Keratinocyte (primary cell): Measurements from ENCODE around the gene CPT2. TPM values are rescaled to one million over a fixed set of nuclear protein-coding genes. Genes with fewer than 3 reads are reported as not detected.

ENCODE experiments used
- DNase-seq: peaks from one replicate; pipeline ENCODE4 v3.0.0-alpha.2; 2011; ENCODE audit warnings: low read depth, missing footprints, low spot score
- FAIRE-seq: peaks from 2 replicates; lab custom pipeline; 2011; peaks lifted over from hg19 to GRCh38; lab: Jason Lieb, UNC
- H2AFZ ChIP-seq: 2 replicates; pipeline ENCODE4 v1.6.0; 2012; ENCODE audit warnings: low read length, control low read depth, inconsistent platforms; ENCODE audit not compliant: control insufficient read depth
- H3K27ac ChIP-seq: 2 replicates; pipeline ENCODE4 v1.5.1; 2011; ENCODE audit warnings: low read length; ENCODE audit not compliant: control insufficient read depth, insufficient read depth
- H3K27me3 ChIP-seq: 3 replicates; pipeline ENCODE4 v1.6.0; 2011; ENCODE audit warnings: low read length; ENCODE audit not compliant: control insufficient read depth, insufficient read depth; ENCODE audit errors: extremely low read depth
- H3K36me3 ChIP-seq, 2 experiments: 2 replicates in 1 of 2; 3 replicates in 1 of 2; pipeline ENCODE4 v1.5.1; 2011; ENCODE audit warnings: low read length in 2 of 2, mild to moderate bottlenecking in 1 of 2; ENCODE audit not compliant: control insufficient read depth in 2 of 2, insufficient read depth in 2 of 2; ENCODE audit errors: extremely low read depth in 1 of 2
- H3K4me1 ChIP-seq: 3 replicates; pipeline ENCODE4 v1.5.1; 2011; ENCODE audit warnings: low read length; ENCODE audit not compliant: control insufficient read depth, insufficient read depth; ENCODE audit errors: extremely low read depth
- H3K4me2 ChIP-seq: 3 replicates; pipeline ENCODE4 v1.6.0; 2011; ENCODE audit warnings: low read depth, low read length; ENCODE audit not compliant: control insufficient read depth, insufficient read depth; ENCODE audit errors: extremely low read depth
- H3K4me3 ChIP-seq, 3 experiments: fragments of 200-600 bp in 1 of 3; sonication (generic) in 1 of 3; 2 replicates in 2 of 3; 3 replicates in 1 of 3; pipeline ENCODE4 v1.5.1; 2011 to 2016; ENCODE audit warnings: low read length in 3 of 3, mild to moderate bottlenecking in 3 of 3, control low read depth in 2 of 3, inconsistent platforms in 1 of 3, low read depth in 1 of 3, mixed read lengths in 1 of 3, mixed run types in 1 of 3, moderate library complexity in 1 of 3; ENCODE audit not compliant: control insufficient read depth in 2 of 3, insufficient read depth in 2 of 3; ENCODE audit errors: extremely low read depth in 1 of 3
- H3K79me2 ChIP-seq: 2 replicates; pipeline ENCODE4 v1.6.0; 2012; ENCODE audit warnings: low read length; ENCODE audit not compliant: control insufficient read depth, insufficient read depth
- H3K9ac ChIP-seq: 3 replicates; pipeline ENCODE4 v1.6.0; 2011; ENCODE audit warnings: low read length; ENCODE audit not compliant: control insufficient read depth, insufficient read depth; ENCODE audit errors: extremely low read depth
- H3K9me1 ChIP-seq: 3 replicates; pipeline ENCODE4 v1.6.0; 2011; ENCODE audit warnings: low read length; ENCODE audit not compliant: control insufficient read depth, insufficient read depth; ENCODE audit errors: extremely low read depth
- H3K9me3 ChIP-seq: 2 replicates; pipeline ENCODE4 v1.5.1; 2012; ENCODE audit warnings: low read depth, low read length; ENCODE audit not compliant: control insufficient read depth
- H4K20me1 ChIP-seq: 3 replicates; pipeline ENCODE4 v1.6.0; 2011; ENCODE audit warnings: low read length; ENCODE audit not compliant: control insufficient read depth, insufficient read depth; ENCODE audit errors: extremely low read depth
- CTCF ChIP-seq, 3 experiments: IDR thresholded peaks in 1 of 3; conservative IDR thresholded peaks in 1 of 3; optimal IDR thresholded peaks in 1 of 3; 2 replicates in 2 of 3; 3 replicates in 1 of 3; pipeline versions ENCODE3 to v1.5.1; 2011; ENCODE audit warnings: low read length in 3 of 3, mild to moderate bottlenecking in 3 of 3, moderate library complexity in 2 of 3, control low read depth in 1 of 3, inconsistent platforms in 1 of 3; ENCODE audit not compliant: insufficient read depth in 2 of 3; ENCODE audit errors: extremely low read depth in 1 of 3
- EZH2 ChIP-seq: IDR thresholded peaks from one replicate; pipeline ENCODE4 v1.6.1; 2012; ENCODE audit warnings: inconsistent platforms, mild to moderate bottlenecking, low read length, moderate library complexity
- dilution Hi-C: fragments of 300-500 bp; cut with MboI; formaldehyde crosslinking; loops from one replicate; pipeline ENCODE4 v1.7.0; 2020; ENCODE audit warnings: low sequenced_read_pairs; ENCODE audit not compliant: extremely low pct_ligation_motif_present
- polyA plus RNA-seq, 5 experiments: library from polyadenylated mRNA; depleted of rRNA in 3 of 5; stranded (reverse) in 3 of 5; stranded (forward) in 1 of 5; unstranded in 1 of 5; fragments of >200 nt; gene quantifications; 1 replicate in 1 of 5; 2 replicates in 3 of 5; 3 replicates in 1 of 5; pipeline versions ENCODE4 v1.2.1 to v1.2.3, GENCODE V29; 2011 to 2012; ENCODE audit warnings: missing spikeins in 2 of 5, low read depth in 1 of 5, low replicate concordance in 1 of 5

CPT2 gene
- polyA plus RNA-seq, 1 donor (not counting 4 experiments of a cell fraction or from before 2014, with no cell fraction given): 16.6 TPM

- FAIRE-seq (no peak), DNase-seq (no peak)
- Histone ChIP-seq H3K9me3 (no peaks in the 10 kb centered on the region), H3K9me1 (no peaks in the 10 kb centered on the region), H3K9ac (no peak overlapping the region), H3K79me2 (no peaks in the 10 kb centered on the region), H3K4me1 (no peaks in the 10 kb centered on the region), H3K27me3 (no peaks in the 10 kb centered on the region), H3K36me3 (peaks cover 18 to 34% of the 10 kb centered on the region in 2 experiments), H3K4me3 (no peak overlapping the region), H2AFZ (no peak overlapping the region), H4K20me1 (no peaks in the 10 kb centered on the region), H3K27ac (no peak overlapping the region), H3K4me2 (no peak overlapping the region)
- dilution Hi-C loops: no loop called here
- TF ChIP-seq CTCF (optimal IDR thresholded peaks at IDR 0.05 in 1 of 3, IDR thresholded peaks at IDR 0.05 in 1 of 3, conservative IDR thresholded peaks at IDR 0.05 in 1 of 3; ENCODE audit: extremely low read depth in 1 of 3, insufficient read depth in 2 of 3, low read length in 3 of 3) (no peak), EZH2 (no peak)
Observed at GRCh38 chr1:53206735-53207379, 10.2 kb downstream of the CPT2 start.

- H3K36me3 ChIP-seq: peaks cover 16 to 28% of the 10 kb centered on the region in 2 experiments
- no peak overlapping the region for H3K4me2 ChIP-seq
- TF ChIP-seq EZH2 (no peak), CTCF (optimal IDR thresholded peaks at IDR 0.05 in 1 of 3, IDR thresholded peaks at IDR 0.05 in 1 of 3, conservative IDR thresholded peaks at IDR 0.05 in 1 of 3; ENCODE audit: extremely low read depth in 1 of 3, insufficient read depth in 2 of 3, low read length in 3 of 3) (no peak)
- H2AFZ ChIP-seq: no peak overlapping the region
- no peak overlapping the region for H3K27ac ChIP-seq
- FAIRE-seq: no peak
- no peaks in the 10 kb centered on the region for H3K79me2 ChIP-seq
- H3K4me1 ChIP-seq: no peaks in the 10 kb centered on the region
- H3K9me1 ChIP-seq: no peaks in the 10 kb centered on the region
- no peak overlapping the region for H3K9ac ChIP-seq
- H3K27me3 ChIP-seq: no peaks in the 10 kb centered on the region
- no peak overlapping the region for H3K4me3 ChIP-seq
- no peaks in the 10 kb centered on the region for H3K9me3 ChIP-seq
- no peaks in the 10 kb centered on the region for H4K20me1 ChIP-seq
- dilution Hi-C loops: no loop called here
- DNase-seq: no peak
Observed at GRCh38 chr1:53207726-53208125, 11.1 kb downstream of the CPT2 start.
